ENCODE measurements around the gene ATP6V1C2. TPM values are rescaled to one million over a fixed set of nuclear protein-coding genes. Genes with fewer than 3 reads are reported as not detected.

The ATP6V1C2 gene
- polyA plus RNA-seq, 2 of the 4 experiments (the other 2 are of a cell fraction) = 0.08 to 0.14 TPM

- TF ChIP-seq, protein P1, sequence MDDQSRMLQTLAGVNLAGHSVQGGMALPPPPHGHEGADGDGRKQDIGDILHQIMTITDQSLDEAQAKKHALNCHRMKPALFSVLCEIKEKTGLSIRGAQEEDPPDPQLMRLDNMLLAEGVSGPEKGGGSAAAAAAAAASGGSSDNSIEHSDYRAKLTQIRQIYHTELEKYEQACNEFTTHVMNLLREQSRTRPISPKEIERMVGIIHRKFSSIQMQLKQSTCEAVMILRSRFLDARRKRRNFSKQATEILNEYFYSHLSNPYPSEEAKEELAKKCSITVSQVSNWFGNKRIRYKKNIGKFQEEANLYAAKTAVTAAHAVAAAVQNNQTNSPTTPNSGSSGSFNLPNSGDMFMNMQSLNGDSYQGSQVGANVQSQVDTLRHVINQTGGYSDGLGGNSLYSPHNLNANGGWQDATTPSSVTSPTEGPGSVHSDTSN (IDR thresholded peaks at IDR 0.05) = no peak
- TF ChIP-seq MAX (IDR thresholded peaks at IDR 0.05) = no peak
- TF ChIP-seq, protein P2, sequence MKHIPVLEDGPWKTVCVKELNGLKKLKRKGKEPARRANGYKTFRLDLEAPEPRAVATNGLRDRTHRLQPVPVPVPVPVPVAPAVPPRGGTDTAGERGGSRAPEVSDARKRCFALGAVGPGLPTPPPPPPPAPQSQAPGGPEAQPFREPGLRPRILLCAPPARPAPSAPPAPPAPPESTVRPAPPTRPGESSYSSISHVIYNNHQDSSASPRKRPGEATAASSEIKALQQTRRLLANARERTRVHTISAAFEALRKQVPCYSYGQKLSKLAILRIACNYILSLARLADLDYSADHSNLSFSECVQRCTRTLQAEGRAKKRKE (CRISPR knock-in tag; IDR thresholded peaks at IDR 0.05; ENCODE audit: low read depth) = no peak
- TF ChIP-seq CBX8 (IDR thresholded peaks at IDR 0.05) = no peak
- TF ChIP-seq, protein P3, sequence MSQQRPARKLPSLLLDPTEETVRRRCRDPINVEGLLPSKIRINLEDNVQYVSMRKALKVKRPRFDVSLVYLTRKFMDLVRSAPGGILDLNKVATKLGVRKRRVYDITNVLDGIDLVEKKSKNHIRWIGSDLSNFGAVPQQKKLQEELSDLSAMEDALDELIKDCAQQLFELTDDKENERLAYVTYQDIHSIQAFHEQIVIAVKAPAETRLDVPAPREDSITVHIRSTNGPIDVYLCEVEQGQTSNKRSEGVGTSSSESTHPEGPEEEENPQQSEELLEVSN (IDR thresholded peaks at IDR 0.05; ENCODE audit: borderline replicate concordance, low read depth) = no peak
- TF ChIP-seq, protein P4, sequence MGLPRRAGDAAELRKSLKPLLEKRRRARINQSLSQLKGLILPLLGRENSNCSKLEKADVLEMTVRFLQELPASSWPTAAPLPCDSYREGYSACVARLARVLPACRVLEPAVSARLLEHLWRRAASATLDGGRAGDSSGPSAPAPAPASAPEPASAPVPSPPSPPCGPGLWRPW (IDR thresholded peaks at IDR 0.05) = no peak
- no peak for TF ChIP-seq PHF8 (IDR thresholded peaks at IDR 0.05; ENCODE audit: borderline replicate concordance, low read depth)
- no peak for TF ChIP-seq MAZ (IDR thresholded peaks at IDR 0.05; ENCODE audit: borderline replicate concordance, low read depth, low read length)
- TF ChIP-seq, protein P5, sequence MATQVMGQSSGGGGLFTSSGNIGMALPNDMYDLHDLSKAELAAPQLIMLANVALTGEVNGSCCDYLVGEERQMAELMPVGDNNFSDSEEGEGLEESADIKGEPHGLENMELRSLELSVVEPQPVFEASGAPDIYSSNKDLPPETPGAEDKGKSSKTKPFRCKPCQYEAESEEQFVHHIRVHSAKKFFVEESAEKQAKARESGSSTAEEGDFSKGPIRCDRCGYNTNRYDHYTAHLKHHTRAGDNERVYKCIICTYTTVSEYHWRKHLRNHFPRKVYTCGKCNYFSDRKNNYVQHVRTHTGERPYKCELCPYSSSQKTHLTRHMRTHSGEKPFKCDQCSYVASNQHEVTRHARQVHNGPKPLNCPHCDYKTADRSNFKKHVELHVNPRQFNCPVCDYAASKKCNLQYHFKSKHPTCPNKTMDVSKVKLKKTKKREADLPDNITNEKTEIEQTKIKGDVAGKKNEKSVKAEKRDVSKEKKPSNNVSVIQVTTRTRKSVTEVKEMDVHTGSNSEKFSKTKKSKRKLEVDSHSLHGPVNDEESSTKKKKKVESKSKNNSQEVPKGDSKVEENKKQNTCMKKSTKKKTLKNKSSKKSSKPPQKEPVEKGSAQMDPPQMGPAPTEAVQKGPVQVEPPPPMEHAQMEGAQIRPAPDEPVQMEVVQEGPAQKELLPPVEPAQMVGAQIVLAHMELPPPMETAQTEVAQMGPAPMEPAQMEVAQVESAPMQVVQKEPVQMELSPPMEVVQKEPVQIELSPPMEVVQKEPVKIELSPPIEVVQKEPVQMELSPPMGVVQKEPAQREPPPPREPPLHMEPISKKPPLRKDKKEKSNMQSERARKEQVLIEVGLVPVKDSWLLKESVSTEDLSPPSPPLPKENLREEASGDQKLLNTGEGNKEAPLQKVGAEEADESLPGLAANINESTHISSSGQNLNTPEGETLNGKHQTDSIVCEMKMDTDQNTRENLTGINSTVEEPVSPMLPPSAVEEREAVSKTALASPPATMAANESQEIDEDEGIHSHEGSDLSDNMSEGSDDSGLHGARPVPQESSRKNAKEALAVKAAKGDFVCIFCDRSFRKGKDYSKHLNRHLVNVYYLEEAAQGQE (IDR thresholded peaks at IDR 0.05) = no peak
- no peak for TF ChIP-seq CBX2 (IDR thresholded peaks at IDR 0.05; ENCODE audit: borderline replicate concordance, low read depth)
- TF ChIP-seq CHD2 (IDR thresholded peaks at IDR 0.05; ENCODE audit: low read length, partially characterized antibody) = no peak
- TF ChIP-seq RFX5 (IDR thresholded peaks at IDR 0.05) = no peak
- no peak for TF ChIP-seq HEYL (CRISPR knock-in tag; IDR thresholded peaks at IDR 0.05)
- TF ChIP-seq EHF (CRISPR knock-in tag; IDR thresholded peaks at IDR 0.05) = no peak
- no peak for TF ChIP-seq ZSCAN20 (CRISPR knock-in tag; IDR thresholded peaks at IDR 0.05)
- TF ChIP-seq SMC3 (IDR thresholded peaks at IDR 0.05) = no peak
- no peak for TF ChIP-seq TP53 (CRISPR knock-in tag; IDR thresholded peaks at IDR 0.05)
- TF ChIP-seq ZC3H11A (IDR thresholded peaks at IDR 0.05) = no peak
- no peak for TF ChIP-seq HDAC2 (IDR thresholded peaks at IDR 0.05)
- Histone ChIP-seq H3K27ac (0 out of 6 replicates have a peak overlapping the region, but pooled peaks of 1 of the 2 experiments have one; percentile 8), H3K4me2 (peak overlapping the region; percentile 12; the same call in 1 of the 3 replicates), H3K4me3 (no peak overlapping the region), H3K4me1 (no peaks in the 10 kb centered on the region), H3K9me3 (no peaks in the 10 kb centered on the region)
- no peak for DNase-seq (ENCODE audit: low read depth in 1 of 2, low spot score in 1 of 2)
- ATAC-seq = peak; percentile 24 to 55; a peak in 3 of 6 replicates
- CTCF ChIA-PET = interaction anchor here (1.2 to 1.5 kb wide), 2 partner anchors 10 to 12 kb away, joined by 3 read pairs; no protein-coding TSS in a partner anchor
- POLR2A ChIA-PET = interaction anchor here (0.7 kb wide), 1 partner anchor 15 kb away, joined by 7 read pairs; no protein-coding TSS in a partner anchor
- WGBS (ENCODE audit: missing lambda C conversion rate) = 58% methylated on average over 21 of the region's 25 CpGs
- FAIRE-seq = no peak
These were observed 41.4 kb downstream of the ATP6V1C2 start for GRCh38 chr2:10762651-10763460.

DNA sequence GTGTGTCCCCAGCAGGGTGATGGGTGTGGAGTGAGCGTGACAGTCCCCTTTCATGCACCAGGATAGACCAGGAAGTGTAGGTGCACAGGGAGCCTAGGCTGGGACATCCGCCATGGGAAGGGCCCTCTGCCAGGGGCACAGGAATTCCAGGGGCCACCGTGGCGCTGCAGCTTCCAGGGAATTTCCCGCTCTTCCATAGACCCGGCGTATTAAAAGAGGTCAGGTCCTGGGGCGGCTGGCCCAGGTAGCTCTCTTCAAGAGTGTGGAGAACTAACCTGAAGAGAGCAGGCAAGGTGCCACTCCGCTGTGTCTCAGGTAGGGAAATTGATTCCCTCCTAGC lies 42.0 kb downstream of the ATP6V1C2 start:
- no peak for TF ChIP-seq CBX8 (IDR thresholded peaks at IDR 0.05)
- TF ChIP-seq EHF (CRISPR knock-in tag; IDR thresholded peaks at IDR 0.05) = no peak
- no peak for TF ChIP-seq CBX2 (IDR thresholded peaks at IDR 0.05; ENCODE audit: borderline replicate concordance, low read depth)
- TF ChIP-seq FOSL2 (IDR thresholded peaks at IDR 0.05) = no peak
- TF ChIP-seq FOSL2 (CRISPR knock-in tag; IDR thresholded peaks at IDR 0.05) = no peak
- no peak for TF ChIP-seq CHD2 (IDR thresholded peaks at IDR 0.05; ENCODE audit: low read length, partially characterized antibody)
- no peak for TF ChIP-seq BHLHE40 (IDR thresholded peaks at IDR 0.05; ENCODE audit: low read depth, low read length)
- TF ChIP-seq HEYL (CRISPR knock-in tag; IDR thresholded peaks at IDR 0.05) = no peak
- TF ChIP-seq, protein P6, sequence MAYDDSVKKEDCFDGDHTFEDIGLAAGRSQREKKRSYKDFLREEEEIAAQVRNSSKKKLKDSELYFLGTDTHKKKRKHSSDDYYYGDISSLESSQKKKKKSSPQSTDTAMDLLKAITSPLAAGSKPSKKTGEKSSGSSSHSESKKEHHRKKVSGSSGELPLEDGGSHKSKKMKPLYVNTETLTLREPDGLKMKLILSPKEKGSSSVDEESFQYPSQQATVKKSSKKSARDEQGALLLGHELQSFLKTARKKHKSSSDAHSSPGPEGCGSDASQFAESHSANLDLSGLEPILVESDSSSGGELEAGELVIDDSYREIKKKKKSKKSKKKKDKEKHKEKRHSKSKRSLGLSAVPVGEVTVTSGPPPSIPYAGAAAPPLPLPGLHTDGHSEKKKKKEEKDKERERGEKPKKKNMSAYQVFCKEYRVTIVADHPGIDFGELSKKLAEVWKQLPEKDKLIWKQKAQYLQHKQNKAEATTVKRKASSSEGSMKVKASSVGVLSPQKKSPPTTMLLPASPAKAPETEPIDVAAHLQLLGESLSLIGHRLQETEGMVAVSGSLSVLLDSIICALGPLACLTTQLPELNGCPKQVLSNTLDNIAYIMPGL (CRISPR knock-in tag; IDR thresholded peaks at IDR 0.05; ENCODE audit: borderline replicate concordance) = no peak
- TF ChIP-seq NFE2L2 (conservative IDR thresholded peaks at IDR 0.05; ENCODE audit: low read length) = no peak
- ATAC-seq = peak in 1 of 2 experiments; percentile 9; a peak in 2 of 6 replicates
- POLR2A ChIA-PET = no interaction called here

More for the DNA sequence above, 42.0 kb downstream of the ATP6V1C2 start:
- no peak overlapping the region for H3K4me3 ChIP-seq
- no peak overlapping the region for H3K27ac ChIP-seq
- CTCF ChIA-PET = interaction anchor here (1.2 to 1.5 kb wide), 2 partner anchors 10 to 11 kb away, joined by 3 read pairs; no protein-coding TSS in a partner anchor
- DNase-seq (ENCODE audit: low read depth in 1 of 2, low spot score in 1 of 2) = no peak
- no peak overlapping the region for H3K4me2 ChIP-seq
- H3K4me1 ChIP-seq = no peaks in the 10 kb centered on the region
- no peaks in the 10 kb centered on the region for H3K9me3 ChIP-seq
- no peak for FAIRE-seq
- 81% methylated on average over 9 of the region's 9 CpGs for WGBS (ENCODE audit: missing lambda C conversion rate)
